Stimulated activated effector memory CD8-positive, alpha-beta T cell treated with anti-CD3 and anti-CD28 coated beads, Interleukin-12 subunit alpha, Interleukin-12 subunit beta, amount 100 ng/mL, for 72 hours (primary cell): ENCODE results near the gene NHSL2.
"Not testable (repeated sequence)": the region's sequence is repeated elsewhere in the genome, so short reads cannot be mapped to it uniquely, and the experiment has no call there.

Source experiments
- ATAC-seq: fragments of 150-1000 bp; cut with Tn5 transposase; 2 replicates; pipeline ENCODE4 v1.10.0; 2021
- DNase-seq, 2 donors: peaks; one replicate each; pipeline ENCODE4 v3.0.0; 2021 to 2022; ENCODE audit warnings: low spot score in 2 of 2
- H3K27ac Mint-ChIP-seq: one replicate; pipeline ENCODE4 v1.8.0; 2022; ENCODE audit warnings: mild to moderate bottlenecking, mixed read lengths
- H3K36me3 Mint-ChIP-seq: one replicate; pipeline ENCODE4 v1.8.0; 2022; ENCODE audit warnings: mild to moderate bottlenecking, mixed read lengths
- H3K4me1 Mint-ChIP-seq: one replicate; pipeline ENCODE4 v1.8.0; 2022; ENCODE audit warnings: mixed read lengths
- H3K4me3 Mint-ChIP-seq: one replicate; pipeline ENCODE4 v1.8.0; 2022; ENCODE audit warnings: mild to moderate bottlenecking, mixed read lengths
- H3K9me3 Mint-ChIP-seq: one replicate; pipeline ENCODE4 v1.8.0; 2022; ENCODE audit warnings: mixed read lengths

Gene NHSL2

GRCh38 chrX:72048510-72049455, 138.1 kb downstream of the NHSL2 start:
- no peak overlapping the region for H3K4me3 Mint-ChIP-seq
- ATAC-seq (no peak), DNase-seq (no peak)
- peaks cover 42% of the 10 kb centered on the region for H3K4me1 Mint-ChIP-seq
- H3K36me3 Mint-ChIP-seq, result no peaks in the 10 kb centered on the region
- no peaks in the 10 kb centered on the region for H3K9me3 Mint-ChIP-seq
- H3K27ac Mint-ChIP-seq, result no peak overlapping the region

DNA sequence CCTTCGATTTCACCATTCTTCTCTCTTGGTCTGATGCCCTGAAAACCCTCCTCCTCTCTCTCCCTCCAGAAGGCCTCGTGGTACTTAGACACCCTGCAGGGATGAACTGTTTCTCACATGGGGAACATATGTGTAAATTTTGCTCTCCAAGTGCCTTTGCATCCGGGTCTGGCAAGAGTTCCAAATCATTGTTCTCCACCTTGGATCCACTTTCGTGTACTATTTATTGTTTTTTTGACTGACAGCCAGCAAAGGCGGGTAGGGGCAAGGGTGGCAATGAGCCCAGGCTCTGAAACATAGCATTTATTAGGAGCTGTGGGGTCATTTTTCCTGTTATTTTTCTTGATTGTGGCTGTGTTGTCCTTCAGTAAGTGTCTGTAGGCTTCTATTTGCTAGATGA, 139.4 kb downstream of the NHSL2 start:
- Mint-ChIP-seq H3K4me1 (peaks cover 45% of the 10 kb centered on the region), H3K27ac (no peak overlapping the region), H3K36me3 (no peaks in the 10 kb centered on the region), H3K4me3 (no peak overlapping the region), H3K9me3 (no peaks in the 10 kb centered on the region)
- DNase-seq (no peak), ATAC-seq (no peak)

GRCh38 chrX:72051589-72051988, 140.9 kb downstream of the NHSL2 start:
- H3K27ac Mint-ChIP-seq, result no peak overlapping the region
- ATAC-seq (no peak), DNase-seq (no peak)
- no peaks in the 10 kb centered on the region for H3K9me3 Mint-ChIP-seq
- no peak overlapping the region for H3K4me3 Mint-ChIP-seq
- H3K36me3 Mint-ChIP-seq, result no peaks in the 10 kb centered on the region
- peaks cover 34% of the 10 kb centered on the region for H3K4me1 Mint-ChIP-seq

GRCh38 chrX:72052415-72053090, 141.9 kb downstream of the NHSL2 start:
- H3K4me3 Mint-ChIP-seq, result no peak overlapping the region
- no peaks in the 10 kb centered on the region for H3K9me3 Mint-ChIP-seq
- no peak for DNase-seq
- no peak overlapping the region for H3K27ac Mint-ChIP-seq
- H3K36me3 Mint-ChIP-seq, result no peaks in the 10 kb centered on the region
- no peak for ATAC-seq
- peaks cover 30% of the 10 kb centered on the region for H3K4me1 Mint-ChIP-seq

DNA sequence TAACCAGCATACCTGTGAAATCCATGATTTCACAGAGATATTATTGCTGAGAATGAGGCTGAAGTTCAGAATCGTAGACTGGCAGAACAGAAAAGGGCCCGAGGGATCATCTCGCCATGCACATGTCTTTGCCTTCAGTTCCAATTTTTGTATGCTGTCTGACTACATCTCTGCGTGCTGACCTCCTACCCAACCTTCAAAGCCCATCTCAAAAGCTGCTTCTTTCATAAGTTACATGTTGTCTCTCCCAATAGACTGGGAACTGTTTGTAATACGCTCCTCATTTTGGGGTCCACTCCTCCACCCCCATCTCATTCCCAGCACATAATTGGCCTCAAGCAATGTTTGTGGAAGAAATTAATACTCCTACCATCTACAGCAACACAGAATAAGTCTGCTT, 142.9 kb downstream of the NHSL2 start:
- ATAC-seq (no peak), DNase-seq (no peak)
- no peaks in the 10 kb centered on the region for H3K9me3 Mint-ChIP-seq
- H3K27ac Mint-ChIP-seq, result no peak overlapping the region
- H3K36me3 Mint-ChIP-seq, result no peaks in the 10 kb centered on the region
- peaks cover 24% of the 10 kb centered on the region for H3K4me1 Mint-ChIP-seq
- H3K4me3 Mint-ChIP-seq, result no peak overlapping the region

GRCh38 chrX:72054779-72055489, 144.3 kb downstream of the NHSL2 start:
- Mint-ChIP-seq H3K27ac (no peak overlapping the region), H3K4me3 (no peak overlapping the region), H3K36me3 (no peaks in the 10 kb centered on the region), H3K9me3 (no peaks in the 10 kb centered on the region), H3K4me1 (peaks cover 12% of the 10 kb centered on the region)
- no peak for DNase-seq
- ATAC-seq, result no peak

GRCh38 chrX:72057331-72057730, 146.7 kb downstream of the NHSL2 start:
- Mint-ChIP-seq H3K27ac (peak overlapping the region; percentile 43), H3K4me1 (peaks cover 6% of the 10 kb centered on the region)

DNA sequence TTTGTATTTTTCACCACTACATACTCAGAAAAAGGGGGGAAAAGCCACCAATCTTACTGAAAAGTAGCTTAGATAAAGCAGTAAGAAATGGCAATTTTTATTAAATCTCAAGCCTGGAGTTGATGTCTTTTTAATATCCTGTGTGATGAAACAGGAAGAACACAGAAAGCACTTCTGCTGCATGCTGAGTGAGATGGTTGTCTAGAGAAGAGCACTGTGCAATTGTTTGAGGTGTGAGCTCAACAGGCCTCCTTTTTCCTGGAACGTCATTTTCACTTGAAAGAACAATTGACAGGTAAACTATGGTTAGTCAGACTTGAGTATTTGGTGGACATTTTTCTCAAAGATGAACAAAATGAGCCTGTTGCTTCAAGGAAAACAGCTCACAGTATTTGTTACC, 147.2 kb downstream of the NHSL2 start:
- no peaks in the 10 kb centered on the region for H3K9me3 Mint-ChIP-seq
- H3K27ac Mint-ChIP-seq, result no peak overlapping the region
- ATAC-seq (no peak), DNase-seq (no peak)
- H3K4me1 Mint-ChIP-seq, result peaks cover 6% of the 10 kb centered on the region
- no peaks in the 10 kb centered on the region for H3K36me3 Mint-ChIP-seq
- H3K4me3 Mint-ChIP-seq, result no peak overlapping the region

More at GRCh38 chrX:72057331-72057730, 146.7 kb downstream of the NHSL2 start:
- H3K9me3 Mint-ChIP-seq, result no peaks in the 10 kb centered on the region
- DNase-seq (no peak), ATAC-seq (no peak)
- no peaks in the 10 kb centered on the region for H3K36me3 Mint-ChIP-seq
- H3K4me3 Mint-ChIP-seq, result no peak overlapping the region

DNA sequence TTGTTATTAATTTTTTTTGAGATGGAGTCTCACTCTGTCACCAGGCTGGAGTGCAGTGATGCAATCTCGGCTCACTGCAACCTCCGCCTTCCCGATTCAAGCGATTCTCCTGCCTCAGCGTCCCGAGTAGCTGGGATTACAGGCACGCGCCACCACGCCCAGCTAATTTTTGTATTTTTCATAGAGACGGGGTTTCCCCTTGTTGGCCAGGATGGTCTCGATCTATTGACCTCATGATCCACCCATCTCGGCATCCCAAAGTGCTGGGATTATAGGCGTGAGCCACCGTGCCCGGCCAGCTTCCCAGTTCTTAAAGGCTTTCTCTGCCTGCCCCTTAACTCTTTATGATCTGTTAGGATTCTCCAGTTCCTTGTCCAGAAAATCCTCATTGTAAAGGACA, 147.7 kb downstream of the NHSL2 start:
- not testable (repeated sequence) for H3K27ac Mint-ChIP-seq, ATAC-seq, H3K36me3 Mint-ChIP-seq, DNase-seq, H3K9me3 Mint-ChIP-seq, H3K4me3 Mint-ChIP-seq, H3K4me1 Mint-ChIP-seq

GRCh38 chrX:72060196-72060920, 149.7 kb downstream of the NHSL2 start:
- no peaks in the 10 kb centered on the region for H3K9me3 Mint-ChIP-seq
- DNase-seq (no peak), ATAC-seq (no peak)
- no peak overlapping the region for H3K27ac Mint-ChIP-seq
- H3K4me3 Mint-ChIP-seq, result no peak overlapping the region
- peaks cover 3% of the 10 kb centered on the region for H3K4me1 Mint-ChIP-seq
- no peaks in the 10 kb centered on the region for H3K36me3 Mint-ChIP-seq

DNA sequence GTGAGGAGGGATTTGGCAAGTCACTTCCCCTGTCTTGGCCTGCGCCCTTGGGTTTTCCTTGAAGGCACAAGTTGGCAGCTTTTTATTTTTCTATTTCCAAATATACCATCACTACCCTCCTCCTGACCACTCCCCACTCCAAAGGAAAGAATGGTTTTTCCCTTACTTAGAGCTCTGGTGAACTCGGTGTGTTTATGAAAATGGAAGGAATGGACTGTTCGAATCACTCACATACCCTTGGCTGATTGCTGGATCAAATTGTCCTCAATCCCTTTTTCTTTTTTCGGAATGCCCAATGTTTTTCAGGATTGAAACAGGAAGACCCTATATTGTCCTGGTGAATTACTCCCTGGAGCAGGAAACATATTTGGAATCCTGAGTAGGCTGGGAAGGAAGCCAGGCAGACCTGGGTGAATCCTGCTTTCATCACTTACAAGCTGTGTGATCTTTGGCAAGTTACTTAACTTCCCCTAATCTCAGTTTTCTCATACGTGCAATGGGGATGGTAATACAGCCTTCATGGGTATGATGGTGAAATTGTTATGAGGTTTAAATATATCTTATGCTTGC, 150.4 kb downstream of the NHSL2 start:
- no peak for ATAC-seq
- no peaks in the 10 kb centered on the region for H3K9me3 Mint-ChIP-seq
- H3K4me1 Mint-ChIP-seq, result peaks cover 10% of the 10 kb centered on the region
- H3K27ac Mint-ChIP-seq, result no peak overlapping the region
- H3K36me3 Mint-ChIP-seq, result no peaks in the 10 kb centered on the region
- H3K4me3 Mint-ChIP-seq, result no peak overlapping the region
- no peak for DNase-seq

DNA sequence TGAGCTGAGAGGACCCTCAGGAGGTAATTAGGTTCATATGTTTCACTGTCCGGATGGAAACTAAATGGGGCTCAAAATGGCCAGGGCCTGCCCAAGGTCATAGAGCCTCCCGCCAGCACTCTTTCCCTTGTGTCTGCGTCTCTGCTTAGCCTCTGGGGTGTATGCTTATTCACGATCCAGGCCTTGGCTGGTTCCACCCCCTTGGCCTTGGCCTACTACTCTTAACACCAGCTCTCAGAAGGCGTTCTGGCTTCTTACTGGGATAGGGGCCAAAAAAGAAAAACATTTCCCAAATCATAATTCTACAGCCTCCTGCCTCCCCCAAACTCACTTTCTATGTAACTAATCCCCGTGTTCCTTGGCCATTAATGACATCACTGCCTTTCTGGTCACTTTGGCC, 152.3 kb downstream of the NHSL2 start:
- Mint-ChIP-seq H3K9me3 (no peaks in the 10 kb centered on the region), H3K4me1 (peaks cover 11% of the 10 kb centered on the region), H3K36me3 (no peaks in the 10 kb centered on the region), H3K4me3 (no peak overlapping the region), H3K27ac (no peak overlapping the region)
- ATAC-seq, result no peak
- no peak for DNase-seq

- DNase-seq (no peak), ATAC-seq (no peak)
- Mint-ChIP-seq H3K4me1 (peaks cover 34% of the 10 kb centered on the region), H3K9me3 (no peaks in the 10 kb centered on the region), H3K27ac (peak overlapping the region; percentile 59), H3K4me3 (peak overlapping the region; percentile 46), H3K36me3 (no peaks in the 10 kb centered on the region)
Measured at GRCh38 chrX:72069350-72070160, 158.9 kb downstream of the NHSL2 start.

DNA sequence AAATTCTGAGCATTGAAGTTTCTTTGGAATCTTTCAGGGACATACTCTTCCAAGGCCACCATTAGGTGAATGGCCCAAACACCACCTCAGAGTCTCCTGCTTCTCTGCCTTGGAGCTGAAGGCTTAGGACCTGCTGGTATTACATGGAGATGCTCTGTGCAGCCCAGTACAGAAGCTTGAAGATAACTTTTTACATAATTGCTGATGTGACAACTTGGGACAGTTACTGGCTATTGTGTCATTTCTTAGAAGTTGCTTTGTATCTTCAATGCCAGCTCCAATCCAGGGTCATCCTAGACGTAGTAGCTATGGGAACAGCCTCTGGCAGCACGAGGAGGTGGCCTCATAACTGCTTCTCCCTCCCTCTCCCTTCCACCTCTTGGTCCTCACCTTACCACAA, 160.6 kb downstream of the NHSL2 start:
- H3K36me3 Mint-ChIP-seq, result no peaks in the 10 kb centered on the region

More for the DNA sequence above, 160.6 kb downstream of the NHSL2 start:
- no peak for DNase-seq
- no peak for ATAC-seq
- Mint-ChIP-seq H3K9me3 (no peaks in the 10 kb centered on the region), H3K27ac (no peak overlapping the region), H3K4me1 (peaks cover 23% of the 10 kb centered on the region), H3K4me3 (no peak overlapping the region)
